Retina (tissue), 1 donor: ENCODE results near the gene IFNLR1.

Experiments used
- DNase-seq: peaks from one replicate; pipeline ENCODE4 v3.0.0-alpha.2; 2016

The IFNLR1 gene

DNA sequence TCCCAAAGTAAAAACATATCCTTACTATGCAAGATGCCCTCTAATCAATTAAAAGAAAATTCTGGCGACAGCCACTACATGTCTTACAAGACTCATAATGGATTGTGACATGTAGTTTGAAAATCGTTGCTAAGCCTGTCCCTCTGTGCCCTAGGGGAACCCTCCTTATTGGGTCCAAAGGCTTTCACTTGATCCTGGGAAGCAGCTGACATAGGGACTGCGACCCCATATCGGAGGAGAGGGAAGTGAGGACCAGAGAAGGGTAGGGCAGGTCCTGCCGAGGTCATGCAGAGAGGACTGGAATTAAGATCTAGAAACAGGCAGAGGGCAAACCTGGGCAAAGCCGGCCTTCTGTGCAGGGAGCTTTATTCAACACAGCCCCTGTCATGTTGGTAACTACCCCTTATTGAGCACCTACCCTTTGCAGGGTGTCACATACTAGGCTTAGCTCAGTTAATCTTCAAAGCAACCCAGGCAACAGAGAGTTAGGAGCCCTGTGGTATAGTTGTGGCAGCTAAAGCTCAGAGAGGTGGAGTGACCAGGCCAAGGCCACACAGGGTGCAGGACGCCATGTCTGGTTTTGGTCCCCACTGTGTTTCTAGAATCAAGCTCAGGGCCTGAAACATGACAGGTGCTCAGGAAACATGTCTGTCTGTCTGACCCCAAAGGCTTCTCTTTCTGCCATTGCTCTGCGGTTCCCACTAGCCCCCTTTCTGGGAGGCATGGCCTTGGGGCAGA, 18.4 kb upstream of the IFNLR1 start:
- peak; percentile 12 for DNase-seq

DNA sequence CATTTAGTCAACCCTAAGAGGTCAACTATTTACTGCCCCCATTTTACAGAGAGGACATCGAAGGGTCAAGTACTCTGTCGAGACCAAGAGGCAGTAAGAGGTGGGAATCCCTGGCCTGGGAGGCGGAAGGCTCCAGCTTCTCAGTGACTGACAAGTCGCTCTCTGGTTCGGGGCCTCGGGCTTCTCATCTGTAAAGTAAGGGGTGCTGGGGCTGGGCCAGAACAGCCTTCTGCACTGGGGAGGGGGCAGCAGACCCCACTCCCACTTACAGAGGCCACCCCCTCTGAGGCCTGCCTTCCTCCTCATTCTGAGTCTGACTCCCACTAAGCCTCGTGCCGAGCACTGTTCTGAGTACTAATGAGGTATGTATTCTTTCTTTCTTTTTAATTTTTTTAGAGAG, 17.0 kb upstream of the IFNLR1 start:
- DNase-seq, result no peak

DNA sequence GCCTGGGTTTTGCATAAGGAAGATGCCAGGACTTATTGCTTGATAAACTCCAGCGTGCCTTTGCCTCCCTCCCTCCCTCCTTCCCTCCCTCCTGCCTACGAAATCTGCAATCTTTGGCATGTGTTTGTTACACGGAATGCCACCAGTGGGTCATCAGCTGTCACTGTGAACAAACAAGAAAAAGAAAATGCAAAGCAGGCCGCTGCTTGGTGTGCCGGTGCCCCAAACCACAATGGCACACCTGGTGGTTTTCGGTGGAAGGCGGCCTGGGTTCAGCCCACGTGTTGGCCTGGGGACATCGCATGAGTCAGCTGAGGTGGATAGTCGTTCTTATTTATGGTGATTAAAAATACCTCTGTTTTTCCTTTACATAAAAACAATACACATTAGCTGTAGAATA, 16.3 kb upstream of the IFNLR1 start:
- DNase-seq, result no peak

- DNase-seq, result no peak
Observed at GRCh38 chr1:24202987-24203386, 15.9 kb upstream of the IFNLR1 start.

- no peak for DNase-seq
Observed at GRCh38 chr1:24202556-24202955, 15.5 kb upstream of the IFNLR1 start.

GRCh38 chr1:24201941-24202440, 14.9 kb upstream of the IFNLR1 start:
- DNase-seq, result peak; percentile 74

DNA sequence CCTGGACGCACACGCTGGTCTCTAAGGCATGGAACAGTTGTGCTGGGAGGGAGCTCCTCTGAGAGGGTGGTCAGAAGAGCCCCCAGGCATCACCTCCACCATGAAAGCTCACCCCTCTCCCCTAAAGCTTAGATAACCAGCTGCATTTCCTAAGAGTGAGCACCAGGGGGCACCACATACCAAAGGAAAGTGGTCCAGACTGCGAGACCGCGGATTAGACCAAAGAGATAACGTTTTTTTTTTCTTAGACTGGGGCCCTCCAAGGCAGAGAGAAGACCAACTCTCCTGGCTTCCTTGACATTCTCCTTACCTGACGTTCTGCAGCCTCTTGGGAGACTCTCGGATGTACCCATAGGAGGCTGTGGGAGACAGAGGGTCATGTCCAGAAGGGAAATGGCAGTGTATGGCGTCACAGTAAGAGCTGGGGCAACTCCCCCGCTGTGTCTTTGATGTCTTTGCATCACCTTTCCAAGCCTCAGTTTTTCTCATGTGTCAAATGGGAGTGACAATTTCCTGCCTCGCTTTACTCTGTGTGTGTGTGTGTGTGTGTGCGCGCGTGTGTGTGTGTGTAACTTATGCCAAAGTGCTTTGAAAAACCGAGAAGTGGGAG, 12.3 kb upstream of the IFNLR1 start:
- peak; percentile 79 for DNase-seq

DNA sequence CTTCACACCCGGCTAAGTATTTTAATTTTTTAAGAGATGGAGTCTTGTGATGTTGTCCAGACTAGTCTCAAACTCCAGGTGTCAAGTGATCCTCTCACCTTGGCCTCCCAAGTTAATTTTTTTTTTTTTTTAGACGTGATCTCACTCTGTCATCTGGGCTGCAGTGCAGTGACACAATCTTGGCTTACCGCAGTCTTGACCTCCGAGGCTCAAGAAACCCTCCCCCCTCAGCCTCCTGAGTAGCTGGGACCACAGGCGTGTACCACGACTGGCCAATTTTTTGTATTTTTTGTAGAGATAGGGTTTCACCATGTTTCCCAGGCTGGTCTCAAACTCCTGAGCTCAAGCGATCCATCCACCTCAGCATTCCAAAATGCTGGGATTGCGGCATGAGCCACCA, 11.7 kb upstream of the IFNLR1 start:
- DNase-seq, result no peak

DNA sequence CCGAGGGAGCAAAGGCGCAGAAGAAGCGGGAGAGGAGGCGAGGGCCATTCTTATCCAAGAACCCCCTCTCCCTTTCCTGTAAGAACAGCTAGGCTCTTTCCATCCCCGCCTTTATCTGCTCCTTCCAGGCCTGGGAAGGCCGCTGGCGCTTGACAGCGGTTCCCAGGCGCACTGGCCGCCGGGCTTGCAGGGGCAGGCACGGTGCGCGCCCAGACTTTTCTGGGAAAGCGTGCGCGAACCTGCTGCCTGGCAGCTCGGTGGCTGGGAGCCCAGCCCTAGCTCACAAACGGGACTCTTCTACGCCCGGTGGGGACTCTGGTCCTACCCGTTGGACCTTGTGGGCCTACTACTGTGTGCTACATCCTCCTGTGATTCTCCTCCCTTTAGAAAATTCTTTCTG, 8.8 kb upstream of the IFNLR1 start:
- no peak for DNase-seq

DNA sequence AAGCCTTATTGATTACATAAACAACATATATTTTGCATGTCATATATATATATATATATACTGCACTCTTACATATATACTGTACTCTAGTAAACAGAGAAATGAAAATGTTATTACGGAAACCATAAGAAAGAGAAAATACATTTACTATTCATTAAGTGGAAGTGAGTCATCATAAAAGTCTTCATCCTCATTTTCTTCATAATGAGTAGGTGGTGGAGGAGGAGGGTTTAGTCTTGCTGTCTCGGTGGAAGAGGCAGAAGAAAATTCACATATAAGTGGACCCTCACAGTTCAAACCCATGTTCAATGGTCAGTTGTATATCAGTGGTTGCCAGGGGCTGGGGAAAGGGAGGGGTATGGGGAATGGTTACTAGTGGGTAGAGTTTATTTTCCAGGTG, 8.0 kb upstream of the IFNLR1 start:
- no peak for DNase-seq

GRCh38 chr1:24193046-24193445, 6.0 kb upstream of the IFNLR1 start:
- DNase-seq, result no peak

DNA sequence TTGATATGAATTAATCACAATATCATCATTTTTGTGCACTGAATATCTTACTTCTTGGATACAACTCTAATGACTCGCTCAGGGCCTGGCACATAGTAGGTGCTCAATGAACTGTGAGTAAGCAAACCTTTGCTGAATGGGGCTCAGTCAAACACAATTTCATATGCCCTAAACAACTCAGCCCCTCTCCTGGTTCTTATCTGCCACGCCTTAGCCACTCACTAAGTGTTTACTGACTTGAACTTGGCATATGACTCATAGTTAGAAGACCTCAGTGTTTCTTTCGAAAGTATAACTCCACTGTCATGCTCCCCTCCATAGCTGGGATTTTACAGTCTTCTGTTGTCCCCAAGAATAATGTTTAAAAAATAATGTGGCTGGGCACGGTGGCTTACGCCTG, 4.8 kb upstream of the IFNLR1 start:
- DNase-seq, result no peak

GRCh38 chr1:24190983-24191461, 3.9 kb upstream of the IFNLR1 start:
- DNase-seq, result no peak

GRCh38 chr1:24189528-24189927, 2.4 kb upstream of the IFNLR1 start:
- no peak for DNase-seq

GRCh38 chr1:24186711-24186992, 437 bp downstream of the IFNLR1 start:
- peak; percentile 35 for DNase-seq

- no peak for DNase-seq
Observed at GRCh38 chr1:24186031-24186710, 918 bp downstream of the IFNLR1 start.

- no peak for DNase-seq
Observed at GRCh38 chr1:24185076-24185475, 2.0 kb downstream of the IFNLR1 start.

DNA sequence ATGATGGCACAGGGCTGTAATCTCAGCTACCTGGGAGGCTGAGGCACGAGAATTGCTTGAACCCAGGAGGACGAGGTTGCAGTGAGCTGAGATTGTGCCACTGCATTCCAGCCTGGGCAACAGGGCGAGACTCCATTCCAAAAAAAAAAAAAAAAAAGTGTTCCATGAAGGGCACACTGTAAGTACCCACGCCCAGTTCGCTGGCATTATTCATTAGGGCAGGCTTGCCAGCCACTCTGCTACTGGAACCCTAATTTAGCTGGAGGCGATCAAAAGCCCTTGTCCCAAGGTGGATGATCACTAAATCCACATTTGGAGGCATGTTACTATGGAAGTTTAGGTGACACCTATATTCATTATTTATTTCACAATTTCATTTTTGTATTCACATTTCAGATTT, 5.0 kb downstream of the IFNLR1 start:
- no peak for DNase-seq

DNA sequence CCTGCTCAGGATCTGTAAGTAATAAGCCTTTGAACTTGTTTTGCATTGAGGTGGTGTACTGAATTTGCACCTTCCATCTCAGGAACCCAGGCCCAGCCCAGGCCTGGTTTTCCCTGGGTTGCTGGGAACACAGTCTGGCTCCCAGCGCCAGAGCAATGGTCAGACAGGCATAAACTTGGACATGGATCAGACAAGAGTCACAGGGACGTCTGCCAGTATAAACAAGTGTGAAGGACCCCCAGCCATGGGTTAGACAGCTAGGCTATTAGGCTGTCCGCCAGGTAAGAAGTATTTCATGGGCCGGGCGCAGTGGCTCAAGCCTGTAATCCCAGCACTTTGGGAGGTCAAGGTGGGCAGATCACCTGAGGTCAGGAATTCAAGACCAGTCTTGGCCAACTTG, 5.5 kb downstream of the IFNLR1 start:
- DNase-seq, result no peak

DNA sequence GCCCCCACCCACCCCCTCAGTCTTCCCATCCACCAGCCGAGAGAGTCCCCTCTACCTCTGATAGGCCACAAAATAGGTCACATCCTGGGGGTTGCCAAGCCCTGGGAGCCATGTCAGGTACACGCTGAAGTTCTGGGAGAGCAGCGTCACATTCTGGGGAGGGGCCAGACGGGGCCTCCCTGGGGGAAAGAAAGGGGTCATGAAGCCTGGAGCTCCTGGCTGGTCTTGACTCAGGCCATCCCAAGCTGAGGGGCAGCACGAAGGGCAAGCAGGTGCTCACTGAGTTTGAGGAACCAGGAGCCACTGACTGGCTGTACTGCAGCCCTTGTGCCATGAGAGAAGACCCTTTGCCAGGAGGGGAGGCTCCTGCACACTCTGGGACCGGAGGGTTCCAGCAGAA, 6.4 kb downstream of the IFNLR1 start:
- no peak for DNase-seq

- DNase-seq, result no peak
Observed at GRCh38 chr1:24179251-24179840, 7.7 kb downstream of the IFNLR1 start.

DNA sequence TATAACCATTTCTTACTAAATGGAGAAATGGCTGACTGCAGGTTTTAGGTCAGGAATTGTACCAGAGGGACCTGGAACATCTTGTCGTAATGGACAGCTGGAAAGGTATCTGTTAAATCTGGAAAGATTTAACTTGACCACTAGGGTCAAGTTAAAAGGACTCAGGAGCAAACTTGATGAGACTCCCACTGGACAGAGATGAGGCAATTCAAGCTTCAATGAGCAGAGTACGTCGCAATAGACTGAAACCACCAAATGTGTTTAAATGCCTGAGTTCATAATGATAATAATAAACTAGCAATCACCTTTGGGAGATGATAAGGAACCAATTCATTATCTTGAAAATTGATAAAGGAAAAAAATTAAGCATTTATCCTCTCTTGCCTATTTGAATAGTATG, 8.7 kb downstream of the IFNLR1 start:
- no peak for DNase-seq

GRCh38 chr1:24177161-24177560, 9.9 kb downstream of the IFNLR1 start:
- no peak for DNase-seq
